IPS-18c (cell line): ENCODE measurements around the gene MGST1.
"Not testable (repeated sequence)": the region's sequence is repeated elsewhere in the genome, so short reads cannot be mapped to it uniquely, and the experiment has no call there.

Experiments used
- H3K4me3 ChIP-seq: 2 replicates; pipeline ENCODE4 v1.7.0; 2013; ENCODE audit warnings: low read depth, mild to moderate bottlenecking, low read length, moderate library complexity; ENCODE audit not compliant: insufficient read depth
- H3K9me3 ChIP-seq: one replicate; pipeline ENCODE4 v1.6.1; 2013; ENCODE audit warnings: mild to moderate bottlenecking, low read length, moderate library complexity; ENCODE audit not compliant: control insufficient read depth, insufficient read depth

Gene MGST1

DNA sequence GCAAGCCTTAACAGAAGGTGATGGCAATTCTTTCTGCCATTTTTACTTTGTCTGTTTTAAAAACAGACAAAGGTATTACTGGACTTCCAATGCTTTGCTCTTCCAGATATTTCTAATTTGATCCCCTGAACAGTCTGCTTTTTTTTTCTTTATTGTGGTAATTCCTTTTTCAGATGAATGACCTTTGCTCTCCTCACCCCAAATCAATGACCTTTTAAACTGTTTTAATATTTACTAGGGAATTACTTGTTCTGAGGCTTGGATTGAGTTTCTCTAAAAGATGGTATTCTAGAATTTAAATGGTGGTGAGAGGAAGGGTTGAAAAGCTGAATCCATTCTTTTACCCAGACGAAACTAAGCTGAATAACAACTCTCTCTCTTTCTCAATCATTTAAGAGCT, 2.3 kb upstream of the MGST1 start:
- H3K4me3 ChIP-seq = no peak overlapping the region

DNA sequence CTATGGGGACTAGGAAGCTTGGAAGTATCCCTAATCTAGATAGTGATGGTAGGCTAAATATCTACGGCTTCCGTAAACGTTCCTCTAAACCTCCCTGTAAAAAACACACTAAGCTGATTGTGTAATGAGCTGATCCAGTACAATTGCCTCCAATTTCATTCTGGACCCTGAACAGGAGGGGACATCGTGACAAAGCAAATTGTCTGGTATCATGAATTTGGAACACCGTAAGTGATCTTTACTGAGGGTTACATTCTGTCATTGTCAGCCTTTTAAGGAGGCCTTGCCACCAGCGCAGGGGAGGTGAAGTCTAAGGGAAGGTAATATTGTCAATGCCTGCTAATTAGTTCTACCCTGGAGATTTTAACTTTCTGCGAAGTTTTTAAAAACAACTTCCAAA, 487 bp upstream of the MGST1 start:
- H3K9me3 ChIP-seq = no peaks in the 10 kb centered on the region
- peak overlapping the region; percentile 78; the same call in 1 of the 2 replicates for H3K4me3 ChIP-seq

More for the DNA sequence above, 2.3 kb upstream of the MGST1 start:
- no peaks in the 10 kb centered on the region for H3K9me3 ChIP-seq

DNA sequence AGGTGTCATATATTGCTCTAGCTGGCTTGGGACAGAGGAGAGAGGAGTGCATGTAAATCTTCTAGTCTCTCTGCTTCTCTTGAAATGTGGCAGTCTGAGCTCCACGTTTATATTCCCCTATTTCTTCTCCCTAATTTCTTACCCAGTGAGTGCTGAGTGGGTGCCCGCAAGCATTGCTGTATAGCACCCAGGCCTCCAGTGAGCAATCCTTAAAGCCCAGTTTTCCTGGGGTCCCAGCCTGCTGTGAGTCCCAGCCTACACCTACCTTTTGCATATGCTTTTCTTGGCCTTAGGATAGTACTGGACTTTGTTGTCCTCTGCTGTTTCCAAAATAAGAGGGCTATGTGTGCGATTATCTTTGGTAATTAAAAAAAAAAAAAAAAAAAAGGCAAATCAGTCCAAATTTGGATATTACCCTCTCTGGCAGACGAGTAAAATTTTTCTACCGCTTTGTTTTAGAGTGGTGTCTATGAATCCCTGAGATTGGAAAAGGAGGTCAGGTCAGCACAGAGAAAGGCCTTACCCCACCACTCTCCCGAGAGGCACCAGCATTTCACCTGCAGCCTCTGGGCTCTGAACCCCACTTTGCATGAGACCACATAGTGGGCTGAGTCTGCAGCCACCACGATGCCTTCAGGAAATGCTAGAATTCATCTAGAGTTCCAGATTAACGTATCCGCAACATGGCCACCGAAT, 1.1 kb downstream of the MGST1 start:
- Histone ChIP-seq H3K9me3 (no peaks in the 10 kb centered on the region), H3K4me3 (peak overlapping the region; percentile 78)

DNA sequence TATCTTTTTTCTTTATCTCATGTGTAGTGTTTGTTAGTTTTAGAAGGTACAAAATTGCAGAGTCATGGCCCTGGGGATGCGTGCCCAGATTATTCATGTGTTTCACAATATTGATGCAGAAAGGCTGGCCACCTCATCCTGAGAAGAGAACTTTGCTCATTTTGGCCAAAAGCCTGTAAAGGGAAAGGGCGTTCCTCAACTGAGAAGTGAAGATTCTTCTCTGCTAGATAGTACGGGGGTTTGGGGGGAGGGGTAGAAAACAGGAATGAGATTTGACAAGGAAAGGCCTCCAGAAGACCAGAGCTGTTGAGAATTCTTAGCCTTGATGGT, 1.7 kb downstream of the MGST1 start:
- peak overlapping the region; percentile 78 for H3K4me3 ChIP-seq
- no peaks in the 10 kb centered on the region for H3K9me3 ChIP-seq

DNA sequence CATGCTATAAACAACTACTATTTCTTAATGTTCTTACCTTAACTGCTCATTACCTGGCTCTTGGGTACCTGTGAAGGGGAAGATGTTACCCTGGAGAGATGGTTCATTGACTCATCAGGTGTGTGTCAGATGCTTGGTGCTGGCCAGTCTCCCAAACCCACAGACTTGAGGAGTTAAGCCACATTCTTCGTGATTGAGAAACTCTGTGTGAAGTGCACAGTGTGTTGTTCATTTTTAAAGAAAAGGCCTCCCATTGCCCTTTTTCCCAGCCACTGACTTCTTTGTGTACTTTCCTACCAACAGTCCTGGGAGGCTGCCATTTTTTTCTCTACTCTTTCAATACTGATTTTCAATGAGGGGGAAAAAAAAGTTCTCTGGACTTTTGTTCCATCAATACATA, 3.2 kb downstream of the MGST1 start:
- no peak overlapping the region for H3K4me3 ChIP-seq

DNA sequence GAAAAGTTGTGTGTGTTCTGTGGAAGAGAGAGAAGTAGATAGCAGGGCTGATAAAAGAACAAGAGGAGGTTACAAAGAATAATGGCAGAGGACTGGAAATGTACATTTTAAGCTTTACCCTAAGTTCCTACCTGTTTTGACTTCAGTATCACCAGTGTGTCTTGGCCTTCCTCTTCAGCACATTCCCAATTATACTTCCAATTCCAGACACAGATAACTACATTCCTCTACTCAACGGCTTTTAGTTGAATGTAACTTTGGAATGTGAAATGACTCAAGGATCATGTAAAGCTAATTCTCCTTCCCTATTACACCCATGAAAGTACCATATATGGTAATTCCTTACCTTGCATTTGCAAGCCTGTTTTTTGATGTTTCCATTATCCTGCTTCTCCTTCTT, 5.0 kb downstream of the MGST1 start:
- Histone ChIP-seq H3K4me3 (no peak overlapping the region), H3K9me3 (no peaks in the 10 kb centered on the region)

More for the DNA sequence above, 3.2 kb downstream of the MGST1 start:
- H3K9me3 ChIP-seq = no peaks in the 10 kb centered on the region

DNA sequence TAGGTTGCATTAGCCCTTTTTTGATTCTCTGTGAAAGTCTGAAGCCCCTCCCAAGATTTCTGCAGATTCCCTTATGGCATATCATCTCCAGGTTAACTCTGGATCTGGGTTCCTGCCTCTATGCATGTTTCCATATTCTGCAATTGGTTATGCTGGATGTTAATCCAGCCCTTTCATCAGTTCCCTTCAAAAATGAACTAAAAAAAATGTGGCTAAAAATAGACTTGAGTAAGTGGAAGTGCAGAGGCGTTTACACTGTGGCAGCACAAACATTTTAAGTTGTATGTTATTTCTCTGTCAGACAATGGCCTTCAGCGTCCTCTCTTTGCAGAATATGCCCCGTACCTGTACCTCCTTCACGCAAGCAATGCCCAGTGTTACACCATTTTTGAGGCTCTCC, 11.4 kb downstream of the MGST1 start:
- Histone ChIP-seq H3K4me3 (no peak overlapping the region), H3K9me3 (no peaks in the 10 kb centered on the region)

DNA sequence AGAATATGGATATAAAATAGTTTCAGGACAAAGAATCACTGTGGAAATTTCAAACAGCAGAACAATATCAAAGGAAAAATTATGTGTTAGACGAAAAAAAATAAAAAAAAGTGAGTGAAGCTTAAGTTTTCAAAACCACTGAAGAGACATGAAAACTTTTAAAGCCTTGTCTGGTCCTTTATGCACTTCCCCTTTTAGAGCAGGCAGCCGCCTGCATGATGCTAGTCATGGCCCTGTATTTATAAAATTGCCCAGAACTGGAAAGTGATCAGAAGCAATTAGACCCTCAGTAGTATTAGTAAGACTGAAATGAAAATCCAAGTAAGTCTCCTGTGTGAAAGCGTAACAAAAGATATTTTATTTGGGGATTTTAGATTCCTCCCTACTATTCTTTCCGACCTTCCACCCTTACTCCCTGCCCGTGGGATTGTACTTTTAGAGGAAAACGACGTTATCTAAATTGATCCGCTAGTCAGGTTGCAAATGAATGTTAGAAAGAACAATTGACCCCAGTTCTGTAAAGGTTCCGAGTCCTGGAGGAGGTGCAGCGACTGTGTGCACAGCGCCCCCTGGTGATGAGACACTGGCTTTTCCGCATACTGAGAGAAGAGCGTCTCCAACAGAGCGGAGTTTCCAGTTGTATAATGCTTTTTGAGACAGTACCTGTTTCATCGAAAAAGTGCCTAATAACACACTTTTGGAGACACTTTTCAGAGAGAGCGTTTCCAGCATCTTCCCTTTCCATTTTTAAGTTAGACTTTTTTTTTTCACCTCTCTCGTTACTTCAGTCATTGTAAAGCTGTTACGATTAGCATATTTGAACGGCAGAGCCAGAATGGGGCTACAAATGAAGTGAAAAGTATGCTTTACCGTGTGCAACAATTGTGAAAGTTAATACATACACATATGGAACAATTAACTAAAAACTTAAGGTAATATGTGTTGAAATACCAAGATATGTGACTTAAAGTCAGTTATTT, 12.4 kb downstream of the MGST1 start:
- Histone ChIP-seq H3K9me3 (no peaks in the 10 kb centered on the region), H3K4me3 (no peak overlapping the region)

DNA sequence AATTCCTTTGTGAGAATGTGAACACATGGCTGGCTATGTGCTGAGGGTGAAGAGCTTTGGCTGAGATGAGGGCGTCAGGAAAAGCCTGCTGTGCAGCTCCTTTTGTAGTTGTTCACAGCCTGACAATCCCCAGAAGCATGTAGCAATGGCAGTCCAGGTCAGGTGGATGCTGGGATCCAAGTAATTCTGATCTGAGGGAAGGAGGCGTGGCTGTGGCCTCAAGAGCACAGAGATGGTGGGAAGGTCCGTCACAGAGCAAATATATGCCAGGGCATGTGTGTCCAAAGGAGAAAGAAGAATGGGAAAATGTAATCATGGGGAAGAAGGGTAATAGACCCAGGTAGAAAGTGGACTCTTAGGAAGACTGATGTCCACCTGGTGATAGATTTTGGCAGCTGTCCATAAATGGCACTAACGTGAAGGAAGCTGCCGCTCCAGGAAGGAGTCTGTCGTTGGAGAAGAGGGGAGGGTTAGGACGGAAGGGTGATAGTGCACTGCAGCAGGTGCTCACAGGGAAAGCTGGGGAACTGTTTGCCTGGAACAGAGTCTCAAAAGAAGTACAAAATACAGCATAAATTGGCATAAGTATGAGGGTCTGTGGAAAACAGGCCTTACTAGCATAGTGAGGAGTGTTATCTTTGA, 13.8 kb downstream of the MGST1 start:
- Histone ChIP-seq H3K9me3 (no peaks in the 10 kb centered on the region), H3K4me3 (no peak overlapping the region)

DNA sequence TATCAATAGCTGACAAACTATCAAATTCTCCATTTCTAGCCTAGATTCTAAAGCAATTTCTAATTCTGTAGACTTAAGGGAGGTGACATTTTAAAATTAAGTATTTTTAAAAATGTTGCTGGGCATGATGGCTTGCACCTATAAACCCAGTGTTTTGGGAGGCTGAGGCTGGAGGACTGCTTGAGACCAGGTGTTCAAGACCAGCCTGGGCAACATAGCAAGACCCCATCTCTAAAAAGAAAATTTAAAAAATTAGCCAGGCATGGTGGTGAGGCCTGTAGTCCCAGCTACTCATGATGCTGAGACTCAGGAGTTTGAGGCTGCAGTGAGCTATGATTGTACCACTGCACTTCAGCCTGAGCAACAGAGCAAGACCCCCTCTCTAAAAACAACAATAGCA, 15.1 kb downstream of the MGST1 start:
- no peaks in the 10 kb centered on the region for H3K9me3 ChIP-seq

DNA sequence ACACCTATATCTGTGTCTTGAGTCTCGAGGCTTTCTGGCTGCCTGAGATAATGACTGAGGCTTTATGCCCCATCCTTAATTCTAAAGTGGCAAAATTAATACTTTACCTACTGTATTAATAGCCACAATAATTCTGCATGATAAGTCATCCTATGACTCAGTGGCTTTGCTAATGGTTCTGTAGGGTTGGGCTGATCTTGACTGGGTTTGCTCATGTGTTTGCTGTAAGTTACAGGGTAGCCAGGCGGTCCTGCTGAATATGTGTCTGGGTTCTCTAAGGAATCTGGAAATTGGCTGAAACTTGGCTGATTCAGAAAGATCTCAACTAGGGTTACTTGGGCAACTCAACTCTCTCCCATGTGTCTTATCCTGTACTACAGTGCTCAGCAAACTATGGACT, 21.7 kb downstream of the MGST1 start:
- H3K9me3 ChIP-seq = no peaks in the 10 kb centered on the region
- no peak overlapping the region for H3K4me3 ChIP-seq

More for the DNA sequence above, 15.1 kb downstream of the MGST1 start:
- no peak overlapping the region for H3K4me3 ChIP-seq

DNA sequence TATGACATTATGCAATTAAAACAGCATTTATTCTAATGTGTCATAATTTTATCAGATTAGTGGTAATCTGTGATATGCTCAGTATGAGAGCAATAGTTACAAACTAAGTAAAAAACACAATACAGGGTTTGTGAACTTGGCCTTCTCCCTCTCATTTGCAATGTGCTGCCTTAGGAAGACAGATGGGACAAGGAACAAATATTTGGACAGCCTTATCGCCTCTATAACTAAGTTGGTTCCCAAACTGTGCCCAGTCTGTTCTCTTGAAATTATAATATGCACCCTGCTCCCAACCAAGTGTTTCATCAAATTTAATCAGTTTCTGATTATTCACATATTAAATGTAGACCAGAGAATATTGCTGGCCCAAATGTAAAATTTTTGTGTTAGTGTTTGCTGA, 22.7 kb downstream of the MGST1 start:
- no peaks in the 10 kb centered on the region for H3K9me3 ChIP-seq
- no peak overlapping the region for H3K4me3 ChIP-seq

DNA sequence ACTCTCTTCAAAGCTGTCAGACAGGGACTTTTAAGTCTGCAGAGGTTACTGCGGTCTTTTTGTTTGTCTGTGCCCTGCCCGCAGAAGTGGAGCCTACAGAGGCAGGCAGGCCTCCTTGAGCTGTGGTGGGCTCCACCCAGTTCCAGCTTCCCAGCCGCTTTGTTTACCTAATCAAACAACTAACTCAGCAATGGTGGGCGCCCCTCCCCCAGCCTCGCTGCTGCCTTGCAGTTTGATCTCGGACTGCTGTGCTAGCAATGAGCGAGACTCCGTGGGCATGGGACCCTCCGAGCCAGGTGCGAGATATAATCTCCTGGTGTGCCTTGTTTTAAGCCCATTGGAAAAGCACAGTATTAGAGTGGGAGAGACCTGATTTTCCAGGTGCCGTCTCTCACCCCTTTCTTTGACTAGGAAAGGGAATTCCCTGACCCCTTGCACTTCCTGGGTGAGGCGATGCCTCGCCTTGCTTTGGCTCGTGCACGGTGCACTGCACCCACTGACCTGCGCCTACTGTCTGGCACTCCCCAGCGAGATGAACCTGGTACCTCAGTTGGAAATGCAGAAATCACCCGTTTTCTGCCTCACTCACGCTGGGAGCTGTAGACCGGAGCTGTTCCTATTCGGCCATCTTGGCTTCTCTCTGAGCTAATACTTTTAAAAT, 35.3 kb downstream of the MGST1 start:
- H3K9me3 ChIP-seq, H3K4me3 ChIP-seq: not testable (repeated sequence)

DNA sequence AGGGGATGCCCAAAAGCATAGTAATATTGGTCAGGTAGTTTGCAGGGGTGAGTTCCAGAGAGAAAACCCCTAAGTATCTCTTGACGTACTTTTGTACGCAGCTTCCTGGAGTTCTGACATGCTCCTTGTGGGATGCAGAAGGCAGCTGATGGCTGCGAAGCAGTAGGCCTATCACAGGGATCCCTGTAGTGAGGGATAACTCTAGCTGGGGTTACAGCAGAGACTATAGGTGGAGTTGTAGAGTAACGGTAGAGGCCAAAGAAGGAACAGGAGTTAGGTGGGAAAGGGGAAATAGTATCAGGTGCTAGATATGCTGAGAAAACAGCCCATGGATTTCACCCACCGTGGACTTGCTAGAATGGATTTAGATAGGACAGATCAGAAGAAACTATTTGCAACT, 37.3 kb downstream of the MGST1 start:
- no peak overlapping the region for H3K4me3 ChIP-seq

DNA sequence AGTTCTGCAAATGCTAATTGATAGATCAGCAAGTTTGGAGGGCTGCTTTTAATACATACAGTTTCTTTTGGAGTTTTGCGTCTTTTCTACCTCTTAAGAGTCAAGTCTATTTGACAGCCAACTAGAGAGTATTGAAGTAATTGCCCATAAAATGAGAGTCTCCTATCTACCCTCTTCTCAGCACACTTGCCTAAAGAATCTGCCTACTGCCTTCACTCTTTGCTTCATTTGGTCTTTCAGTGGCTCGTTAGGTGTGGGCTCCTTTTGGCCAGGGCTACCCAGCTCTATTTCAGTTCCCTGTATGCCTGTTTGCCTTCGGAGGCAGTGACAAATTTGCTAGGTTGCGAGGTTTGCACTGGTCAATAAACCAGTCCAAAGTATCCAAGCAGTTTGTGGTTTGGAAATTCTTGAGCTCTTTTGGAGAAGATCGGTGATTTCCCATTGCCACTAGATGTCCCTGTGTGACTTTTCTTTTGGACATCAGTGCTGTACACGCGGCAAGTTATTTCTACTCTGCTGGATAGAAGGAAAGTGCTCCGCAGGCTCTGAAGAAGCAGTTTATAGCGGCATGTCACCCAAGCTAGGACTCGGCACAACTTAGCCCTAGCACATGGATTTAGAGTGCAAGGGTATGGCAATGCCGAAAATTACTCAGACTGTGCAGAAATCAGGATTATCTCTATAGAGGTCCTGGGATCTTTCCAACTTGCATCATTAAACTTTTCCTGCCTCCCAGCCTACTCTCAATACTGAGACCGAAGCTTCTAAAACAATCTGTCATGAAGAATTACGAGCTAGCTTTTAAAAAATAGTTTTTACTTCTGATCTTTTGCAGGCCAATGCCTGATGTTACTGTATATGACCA, 38.6 kb downstream of the MGST1 start:
- H3K4me3 ChIP-seq = no peak overlapping the region
- no peaks in the 10 kb centered on the region for H3K9me3 ChIP-seq

More for the DNA sequence above, 37.3 kb downstream of the MGST1 start:
- no peaks in the 10 kb centered on the region for H3K9me3 ChIP-seq

DNA sequence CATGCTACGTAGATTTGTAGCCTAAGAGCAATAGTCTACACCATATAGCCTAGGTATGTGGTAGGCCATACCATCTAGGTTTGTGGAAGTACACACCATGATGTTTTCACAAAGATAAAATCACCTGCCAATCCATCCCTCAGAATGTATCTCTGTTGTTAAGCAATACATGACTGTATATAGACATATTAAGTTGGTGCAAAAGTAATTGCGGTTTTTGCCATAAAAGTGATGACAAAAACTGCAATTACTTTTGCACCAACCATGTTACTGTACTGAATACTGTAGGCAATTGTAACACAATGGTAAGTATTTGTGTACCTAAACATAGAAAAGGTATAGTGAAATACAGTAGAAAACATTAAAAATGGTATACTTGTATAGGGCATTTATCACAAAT, 40.5 kb downstream of the MGST1 start:
- Histone ChIP-seq H3K9me3 (no peaks in the 10 kb centered on the region), H3K4me3 (no peak overlapping the region)

DNA sequence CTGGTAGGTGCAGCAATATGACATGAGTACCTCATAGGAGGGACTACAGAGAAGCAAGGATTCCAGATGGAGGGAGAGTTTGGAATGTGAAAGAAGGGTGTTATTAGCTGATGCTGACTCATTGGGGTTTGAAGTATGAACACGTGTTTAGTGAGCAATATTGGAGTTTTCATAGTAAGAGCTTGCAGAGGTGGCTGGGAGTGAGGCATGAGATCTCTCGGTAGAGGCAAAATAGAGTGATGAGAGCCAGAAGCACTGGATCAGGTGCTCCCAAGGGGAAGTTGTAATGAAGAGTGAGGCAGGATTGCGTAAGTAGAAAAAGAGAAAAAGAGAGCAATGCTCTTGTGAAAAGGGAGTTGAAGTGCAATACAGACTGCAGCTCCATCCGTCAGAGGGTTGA, 42.1 kb downstream of the MGST1 start:
- Histone ChIP-seq H3K9me3 (peaks cover 3% of the 10 kb centered on the region), H3K4me3 (no peak overlapping the region)
